Vagina (tissue), 2 donors: ENCODE results near the gene PSMA3.

ENCODE experiments used
- POLR2A ChIP-seq, 2 donors: fragments of 450-650 bp; IDR thresholded peaks; one replicate each; pipeline ENCODE4 v1.6.1; 2017; ENCODE audit warnings: antibody characterized with exemption in 2 of 2, mild to moderate bottlenecking in 2 of 2, moderate library complexity in 2 of 2
- TF ChIP-seq, protein P1 (sequence below), 3 experiments: fragments of 450-650 bp in 2 of 3; fragments of 200-600 bp in 1 of 3; sonication (generic) in 1 of 3; IDR thresholded peaks; one replicate each; pipeline ENCODE4 v1.5.1; 2017 to 2019; ENCODE audit warnings: antibody characterized with exemption in 3 of 3, mild to moderate bottlenecking in 2 of 3, moderate library complexity in 2 of 3

GRCh38 chr14:58276208-58276607 is 31.6 kb downstream of the PSMA3 start:
- no peak for TF ChIP-seq POLR2A (IDR thresholded peaks at IDR 0.05)
- TF ChIP-seq, protein P1, sequence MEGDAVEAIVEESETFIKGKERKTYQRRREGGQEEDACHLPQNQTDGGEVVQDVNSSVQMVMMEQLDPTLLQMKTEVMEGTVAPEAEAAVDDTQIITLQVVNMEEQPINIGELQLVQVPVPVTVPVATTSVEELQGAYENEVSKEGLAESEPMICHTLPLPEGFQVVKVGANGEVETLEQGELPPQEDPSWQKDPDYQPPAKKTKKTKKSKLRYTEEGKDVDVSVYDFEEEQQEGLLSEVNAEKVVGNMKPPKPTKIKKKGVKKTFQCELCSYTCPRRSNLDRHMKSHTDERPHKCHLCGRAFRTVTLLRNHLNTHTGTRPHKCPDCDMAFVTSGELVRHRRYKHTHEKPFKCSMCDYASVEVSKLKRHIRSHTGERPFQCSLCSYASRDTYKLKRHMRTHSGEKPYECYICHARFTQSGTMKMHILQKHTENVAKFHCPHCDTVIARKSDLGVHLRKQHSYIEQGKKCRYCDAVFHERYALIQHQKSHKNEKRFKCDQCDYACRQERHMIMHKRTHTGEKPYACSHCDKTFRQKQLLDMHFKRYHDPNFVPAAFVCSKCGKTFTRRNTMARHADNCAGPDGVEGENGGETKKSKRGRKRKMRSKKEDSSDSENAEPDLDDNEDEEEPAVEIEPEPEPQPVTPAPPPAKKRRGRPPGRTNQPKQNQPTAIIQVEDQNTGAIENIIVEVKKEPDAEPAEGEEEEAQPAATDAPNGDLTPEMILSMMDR (IDR thresholded peaks at IDR 0.05) = no peak
